Measurements from ENCODE around the gene ACOXL.

The ACOXL gene

GRCh38 chr2:110868971-110869370, 136.6 kb downstream of the ACOXL start:
- H3K36me3 Mint-ChIP-seq (ENCODE audit: low read depth) = no peaks in the 10 kb centered on the region

GRCh38 chr2:110869472-110870446, 137.4 kb downstream of the ACOXL start:
- H3K36me3 Mint-ChIP-seq (ENCODE audit: low read depth) = no peaks in the 10 kb centered on the region
- H3K9me3 Mint-ChIP-seq = no peaks in the 10 kb centered on the region
- no peak overlapping the region for H3K4me3 Mint-ChIP-seq
- H3K27ac Mint-ChIP-seq = no peak overlapping the region
- peaks cover 53% of the 10 kb centered on the region for H3K4me1 Mint-ChIP-seq (ENCODE audit: low read depth)
- H3K27me3 Mint-ChIP-seq = peaks cover 26% of the 10 kb centered on the region

More at GRCh38 chr2:110868971-110869370, 136.6 kb downstream of the ACOXL start:
- Mint-ChIP-seq H3K9me3 (no peaks in the 10 kb centered on the region), H3K27me3 (peaks cover 26% of the 10 kb centered on the region), H3K27ac (no peak overlapping the region), H3K4me3 (no peak overlapping the region), H3K4me1 (ENCODE audit: low read depth) (peaks cover 60% of the 10 kb centered on the region)

- Mint-ChIP-seq H3K27me3 (peaks cover 26% of the 10 kb centered on the region), H3K36me3 (ENCODE audit: low read depth) (no peaks in the 10 kb centered on the region), H3K27ac (no peak overlapping the region), H3K4me1 (ENCODE audit: low read depth) (peaks cover 45% of the 10 kb centered on the region), H3K9me3 (no peaks in the 10 kb centered on the region), H3K4me3 (no peak overlapping the region)
Observed at GRCh38 chr2:110870545-110870944, 138.2 kb downstream of the ACOXL start.

- Mint-ChIP-seq H3K9me3 (no peaks in the 10 kb centered on the region), H3K4me1 (ENCODE audit: low read depth) (peaks cover 36% of the 10 kb centered on the region), H3K27ac (no peak overlapping the region), H3K4me3 (no peak overlapping the region), H3K27me3 (peaks cover 26% of the 10 kb centered on the region), H3K36me3 (ENCODE audit: low read depth) (no peaks in the 10 kb centered on the region)
Observed at GRCh38 chr2:110871637-110872036, 139.3 kb downstream of the ACOXL start.

- H3K9me3 Mint-ChIP-seq = no peaks in the 10 kb centered on the region
- H3K4me1 Mint-ChIP-seq (ENCODE audit: low read depth) = peaks cover 35% of the 10 kb centered on the region
- H3K27me3 Mint-ChIP-seq = peaks cover 20% of the 10 kb centered on the region
- no peak overlapping the region for H3K27ac Mint-ChIP-seq
- no peaks in the 10 kb centered on the region for H3K36me3 Mint-ChIP-seq (ENCODE audit: low read depth)
- H3K4me3 Mint-ChIP-seq = no peak overlapping the region
Observed at GRCh38 chr2:110872521-110872920, 140.1 kb downstream of the ACOXL start.

- H3K4me1 Mint-ChIP-seq (ENCODE audit: low read depth) = peaks cover 35% of the 10 kb centered on the region
- no peak overlapping the region for H3K4me3 Mint-ChIP-seq
- peaks cover 22% of the 10 kb centered on the region for H3K27me3 Mint-ChIP-seq
- H3K27ac Mint-ChIP-seq = no peak overlapping the region
- H3K9me3 Mint-ChIP-seq = peaks cover 3% of the 10 kb centered on the region
- peaks cover 2% of the 10 kb centered on the region for H3K36me3 Mint-ChIP-seq (ENCODE audit: low read depth)
Observed at GRCh38 chr2:110873056-110873502, 140.7 kb downstream of the ACOXL start.

- peaks cover 35% of the 10 kb centered on the region for H3K4me1 Mint-ChIP-seq (ENCODE audit: low read depth)
- H3K27ac Mint-ChIP-seq = no peak overlapping the region
- peaks cover 20% of the 10 kb centered on the region for H3K27me3 Mint-ChIP-seq
- peaks cover 6% of the 10 kb centered on the region for H3K9me3 Mint-ChIP-seq
- H3K36me3 Mint-ChIP-seq (ENCODE audit: low read depth) = peaks cover 5% of the 10 kb centered on the region
- H3K4me3 Mint-ChIP-seq = no peak overlapping the region
Observed at GRCh38 chr2:110873597-110874452, 141.5 kb downstream of the ACOXL start.

- Mint-ChIP-seq H3K9me3 (peaks cover 6% of the 10 kb centered on the region), H3K4me3 (no peak overlapping the region), H3K27me3 (peaks cover 21% of the 10 kb centered on the region), H3K36me3 (ENCODE audit: low read depth) (peaks cover 5% of the 10 kb centered on the region), H3K27ac (no peak overlapping the region), H3K4me1 (ENCODE audit: low read depth) (peaks cover 35% of the 10 kb centered on the region)
Observed at GRCh38 chr2:110874453-110875383, 142.3 kb downstream of the ACOXL start.

- no peak overlapping the region for H3K27ac Mint-ChIP-seq
- peaks cover 21% of the 10 kb centered on the region for H3K27me3 Mint-ChIP-seq
- peaks cover 5% of the 10 kb centered on the region for H3K36me3 Mint-ChIP-seq (ENCODE audit: low read depth)
- peaks cover 6% of the 10 kb centered on the region for H3K9me3 Mint-ChIP-seq
- no peak overlapping the region for H3K4me3 Mint-ChIP-seq
- H3K4me1 Mint-ChIP-seq (ENCODE audit: low read depth) = peaks cover 35% of the 10 kb centered on the region
Observed at GRCh38 chr2:110875384-110875725, 143.0 kb downstream of the ACOXL start.

- peaks cover 5% of the 10 kb centered on the region for H3K36me3 Mint-ChIP-seq (ENCODE audit: low read depth)
- peaks cover 6% of the 10 kb centered on the region for H3K9me3 Mint-ChIP-seq
- H3K4me3 Mint-ChIP-seq = no peak overlapping the region
- peaks cover 25% of the 10 kb centered on the region for H3K27me3 Mint-ChIP-seq
- no peak overlapping the region for H3K27ac Mint-ChIP-seq
- H3K4me1 Mint-ChIP-seq (ENCODE audit: low read depth) = peaks cover 31% of the 10 kb centered on the region
Observed at GRCh38 chr2:110876167-110876999, 144.0 kb downstream of the ACOXL start.

- peaks cover 11% of the 10 kb centered on the region for H3K9me3 Mint-ChIP-seq
- H3K36me3 Mint-ChIP-seq (ENCODE audit: low read depth) = peaks cover 5% of the 10 kb centered on the region
- H3K27me3 Mint-ChIP-seq = peaks cover 30% of the 10 kb centered on the region
- H3K4me3 Mint-ChIP-seq = no peak overlapping the region
- H3K4me1 Mint-ChIP-seq (ENCODE audit: low read depth) = peaks cover 33% of the 10 kb centered on the region
- H3K27ac Mint-ChIP-seq = no peak overlapping the region
Observed at GRCh38 chr2:110877031-110877827, 144.9 kb downstream of the ACOXL start.

- peaks cover 11% of the 10 kb centered on the region for H3K9me3 Mint-ChIP-seq
- H3K27ac Mint-ChIP-seq = no peak overlapping the region
- H3K27me3 Mint-ChIP-seq = peaks cover 30% of the 10 kb centered on the region
- no peak overlapping the region for H3K4me3 Mint-ChIP-seq
- H3K36me3 Mint-ChIP-seq (ENCODE audit: low read depth) = peaks cover 5% of the 10 kb centered on the region
- H3K4me1 Mint-ChIP-seq (ENCODE audit: low read depth) = peaks cover 27% of the 10 kb centered on the region
Observed at GRCh38 chr2:110878150-110878549, 145.8 kb downstream of the ACOXL start.

- Mint-ChIP-seq H3K4me3 (no peak overlapping the region), H3K9me3 (peaks cover 11% of the 10 kb centered on the region), H3K4me1 (ENCODE audit: low read depth) (peaks cover 15% of the 10 kb centered on the region), H3K27me3 (peaks cover 38% of the 10 kb centered on the region), H3K36me3 (ENCODE audit: low read depth) (peaks cover 5% of the 10 kb centered on the region), H3K27ac (no peak overlapping the region)
Observed at GRCh38 chr2:110881908-110882307, 149.5 kb downstream of the ACOXL start.

Data from stimulated activated naive CD8-positive, alpha-beta T cell treated with anti-CD3 and anti-CD28 coated beads, Interleukin-15, Interleukin-2, amounts not matched to agents 100 ng/mL and 50 ng/mL, for 24 hours (primary cell).